ENCODE measurements around the gene SSX3.
"Not testable (repeated sequence)": the region's sequence is repeated elsewhere in the genome, so short reads cannot be mapped to it uniquely, and the experiment has no call there.

The SSX3 gene, protein sequence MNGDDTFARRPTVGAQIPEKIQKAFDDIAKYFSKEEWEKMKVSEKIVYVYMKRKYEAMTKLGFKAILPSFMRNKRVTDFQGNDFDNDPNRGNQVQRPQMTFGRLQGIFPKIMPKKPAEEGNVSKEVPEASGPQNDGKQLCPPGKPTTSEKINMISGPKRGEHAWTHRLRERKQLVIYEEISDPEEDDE

DNA sequence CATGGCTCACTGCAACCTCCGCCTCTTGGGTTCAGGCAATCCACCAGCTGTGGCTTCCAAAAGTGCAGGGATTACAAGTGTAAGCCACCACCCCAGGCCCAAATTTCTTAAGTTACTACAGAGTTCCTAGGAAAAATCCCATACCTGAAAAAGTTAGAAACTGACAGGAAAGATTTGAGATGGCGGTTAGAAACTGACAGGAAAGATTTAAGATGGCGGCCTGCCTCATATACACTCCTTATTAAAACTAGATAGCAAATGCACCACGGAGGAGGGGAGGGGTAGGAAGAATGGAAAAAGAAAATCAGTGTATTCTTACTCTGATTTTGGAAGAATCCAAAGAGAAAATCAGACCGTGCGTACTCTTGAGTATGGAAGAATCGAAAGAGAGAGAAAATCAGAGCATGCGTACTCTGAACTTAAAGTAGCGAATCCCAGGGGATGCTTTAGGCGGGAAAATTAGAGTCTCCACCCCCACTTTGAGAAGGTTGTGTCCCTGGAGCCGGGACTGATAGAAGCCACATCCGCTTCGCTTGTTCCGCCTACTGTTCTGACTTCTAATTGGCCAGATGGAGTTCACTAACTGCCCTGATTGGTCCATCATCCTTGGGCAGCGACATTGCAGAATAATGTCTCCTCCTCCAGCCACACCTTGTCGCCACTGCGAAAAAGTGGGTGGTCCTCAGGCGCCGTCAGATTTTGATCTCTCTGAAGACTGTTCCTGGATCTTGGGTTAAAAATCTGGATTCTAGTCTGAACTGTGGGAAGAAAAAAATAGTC, at the start of gene SSX3:
Gene SSX3, minus strand, starts transcription at position 389 of the 780 bp plus-strand sequence. CDS start 1,454 bp downstream, outside the sequence.
- in situ Hi-C loops (cut with MboI; ENCODE audit: low sequenced_read_pairs): not testable (repeated sequence)

DNA sequence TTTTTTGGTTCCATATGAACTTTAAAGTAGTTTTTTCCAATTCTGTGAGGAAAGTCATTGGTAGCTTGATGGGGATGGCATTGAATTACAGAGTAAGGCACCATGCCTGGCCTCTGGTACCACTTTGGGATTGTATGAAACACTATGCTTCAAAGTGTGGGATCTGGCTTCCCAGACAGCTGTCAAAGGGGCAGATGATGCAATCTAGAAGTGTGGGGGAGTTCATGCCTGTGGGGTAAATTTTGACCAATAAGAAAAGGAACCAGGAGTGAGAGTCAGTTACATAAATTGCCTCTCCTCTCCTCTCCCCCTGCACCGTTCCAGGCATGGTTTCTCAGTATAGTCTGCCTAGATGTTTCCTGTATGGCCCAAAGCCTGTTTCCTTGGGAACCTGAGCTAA, 41.3 kb upstream of the SSX3 start:
- in situ Hi-C loops (cut with MboI; ENCODE audit: low sequenced_read_pairs): not testable (repeated sequence)

DNA sequence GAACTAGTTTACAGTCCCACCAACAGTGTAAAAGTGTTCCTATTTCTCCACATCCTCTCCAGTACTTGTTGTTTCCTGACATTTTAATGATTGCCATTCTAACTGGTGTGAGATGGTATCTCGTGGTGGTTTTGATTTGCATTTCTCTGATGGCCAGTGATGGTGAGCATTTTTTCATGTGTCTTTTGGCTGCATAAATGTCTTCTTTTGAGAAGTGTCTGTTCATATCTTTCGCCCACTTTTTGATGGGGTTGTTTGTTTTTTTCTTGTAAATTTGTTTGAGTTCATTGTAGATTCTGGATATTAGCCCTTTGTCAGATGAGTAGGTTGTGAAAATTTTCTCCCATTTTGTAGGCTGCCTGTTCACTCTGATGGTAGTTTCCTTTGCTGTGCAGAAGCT, 40.4 kb upstream of the SSX3 start:
- in situ Hi-C loops (cut with MboI; ENCODE audit: low sequenced_read_pairs): not testable (repeated sequence)

DNA sequence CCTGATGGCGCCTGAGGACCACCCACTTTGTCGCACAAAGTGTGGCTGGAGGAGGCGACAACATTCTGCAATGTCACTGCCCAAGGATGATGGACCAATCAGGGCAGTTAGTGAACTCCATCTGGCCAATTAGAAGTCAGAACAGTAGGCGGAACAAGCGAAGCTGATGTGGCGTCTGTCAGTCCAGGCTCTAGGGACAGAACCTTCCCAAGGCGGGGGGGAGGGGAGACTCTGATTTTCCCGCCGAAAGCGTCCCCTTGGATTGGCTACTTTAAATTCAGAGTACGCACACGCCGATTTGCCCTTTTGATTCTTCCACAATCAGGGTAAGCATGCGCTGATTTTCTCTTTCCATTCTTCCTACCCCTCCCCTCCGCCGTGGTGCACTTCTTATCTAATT, 26.7 kb upstream of the SSX3 start, which contains the start of gene SSX4:
Gene SSX4, plus strand, starts transcription at position 301 of the 400 bp plus-strand sequence. CDS start 515 bp downstream, outside the sequence.
- in situ Hi-C loops (cut with MboI; ENCODE audit: low sequenced_read_pairs): not testable (repeated sequence)

DNA sequence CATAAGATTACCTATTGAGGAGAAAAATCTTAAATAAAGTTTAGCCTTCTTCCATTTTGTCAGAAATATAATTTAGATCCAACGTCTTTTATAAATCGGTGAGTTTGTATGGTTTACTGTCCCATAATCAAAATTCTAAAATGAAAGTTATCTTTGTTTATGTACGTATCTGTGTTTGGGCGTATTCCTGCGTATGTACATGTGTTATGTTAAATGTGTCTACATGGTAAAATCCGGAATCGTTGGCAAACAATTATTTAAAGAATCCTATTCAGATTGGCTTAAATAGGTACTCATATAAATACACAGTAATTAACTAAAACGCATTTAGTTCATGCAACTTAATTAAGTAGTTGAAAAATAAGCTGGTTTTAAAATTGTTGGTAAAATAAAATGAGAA, 13.9 kb upstream of the SSX3 start:
- in situ Hi-C loops (cut with MboI; ENCODE audit: low sequenced_read_pairs): not testable (repeated sequence)

DNA sequence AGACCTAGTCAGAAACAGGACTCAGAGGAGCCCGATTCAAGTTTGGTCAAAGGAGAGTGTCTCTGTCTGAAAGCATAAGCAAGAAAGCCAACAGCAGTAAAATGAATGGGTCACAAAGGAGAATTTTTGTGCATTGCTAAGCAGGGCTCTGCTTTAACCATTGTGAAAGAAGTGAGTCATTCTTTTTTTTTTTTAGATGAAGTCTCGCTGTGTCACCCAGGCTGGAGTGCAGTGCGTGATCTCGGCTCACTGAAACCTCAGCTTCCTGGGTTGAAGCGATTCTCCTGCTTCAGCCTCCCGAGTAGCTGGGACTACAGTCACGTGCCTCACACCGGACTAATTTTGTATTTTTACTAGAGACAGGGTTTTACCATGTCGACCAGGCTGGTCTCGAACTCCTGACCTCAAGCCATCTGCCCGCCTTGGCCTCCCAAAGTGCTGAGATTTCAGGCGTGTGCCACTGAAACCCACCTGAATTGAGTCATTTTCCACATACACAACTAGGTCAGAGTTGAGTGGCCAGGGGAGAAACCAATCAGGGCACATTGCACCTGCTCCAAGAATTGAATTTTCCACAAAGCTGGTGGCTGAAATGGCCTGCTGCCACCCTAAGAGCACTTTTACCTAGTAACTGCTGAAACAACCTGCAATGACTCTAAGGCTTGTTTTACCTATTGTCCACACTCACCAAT, 11.4 kb upstream of the SSX3 start:
- in situ Hi-C loops (cut with MboI; ENCODE audit: low sequenced_read_pairs): not testable (repeated sequence)

DNA sequence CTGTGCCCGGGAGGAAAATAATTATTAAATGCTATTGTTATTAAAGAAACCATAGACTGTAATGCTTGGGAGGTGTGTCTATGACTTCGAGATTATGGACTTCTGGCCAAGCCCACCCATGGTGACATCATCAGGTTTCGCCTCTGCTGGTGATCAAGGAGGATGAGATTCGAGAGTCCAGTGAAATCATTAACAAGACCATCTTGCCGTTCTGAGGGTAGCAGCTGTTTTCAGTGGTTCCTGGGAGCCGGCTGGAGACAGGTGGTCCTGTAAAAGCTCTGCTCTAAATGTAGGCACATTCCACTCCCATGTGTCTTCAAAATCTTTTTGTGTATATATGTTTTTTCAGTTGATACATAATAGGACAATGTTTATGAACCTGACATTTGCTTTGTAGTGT, 2.8 kb upstream of the SSX3 start:
- in situ Hi-C loops (cut with MboI; ENCODE audit: low sequenced_read_pairs): not testable (repeated sequence)

DNA sequence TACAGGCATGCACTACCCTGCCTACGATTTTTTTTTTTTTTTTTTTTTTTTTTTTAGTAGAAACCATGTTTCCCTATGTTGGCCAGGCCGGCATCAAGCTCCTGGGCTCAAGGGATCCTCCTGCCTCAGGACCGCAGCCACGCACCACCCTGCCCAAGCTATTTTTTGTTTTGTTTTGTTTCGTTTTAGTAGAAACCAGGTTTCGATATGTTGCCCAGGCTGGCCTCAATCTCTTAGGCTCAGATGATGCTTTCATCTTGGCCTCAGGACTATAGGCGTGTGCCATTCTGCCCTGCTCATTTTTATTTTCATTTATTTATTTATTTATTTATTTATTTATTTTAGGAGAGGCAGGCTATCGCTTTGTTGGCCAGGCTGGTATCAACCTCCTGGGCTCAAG, 1.2 kb upstream of the SSX3 start:
- in situ Hi-C loops (cut with MboI; ENCODE audit: low sequenced_read_pairs): no loop called here

DNA sequence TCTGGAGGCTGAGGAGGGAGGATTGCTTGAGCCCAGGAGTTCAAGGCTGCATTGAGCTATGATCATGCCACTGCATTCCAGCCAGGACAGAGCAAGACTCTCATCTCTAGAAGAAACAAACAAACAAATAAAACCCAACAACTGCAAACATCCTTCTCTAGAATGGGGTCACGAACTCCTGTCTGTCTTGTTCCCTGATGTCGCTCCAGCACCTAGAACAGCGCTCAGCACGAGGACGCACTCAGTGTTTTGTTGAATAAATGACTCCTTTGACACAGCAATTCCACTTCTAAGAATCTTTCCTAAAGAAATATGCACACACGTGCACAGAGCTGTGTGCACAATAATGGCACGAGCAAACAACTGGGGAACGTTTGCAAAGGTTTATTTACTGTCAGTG, 10.4 kb downstream of the SSX3 start:
- in situ Hi-C loops (cut with MboI; ENCODE audit: low sequenced_read_pairs): not testable (repeated sequence)

DNA sequence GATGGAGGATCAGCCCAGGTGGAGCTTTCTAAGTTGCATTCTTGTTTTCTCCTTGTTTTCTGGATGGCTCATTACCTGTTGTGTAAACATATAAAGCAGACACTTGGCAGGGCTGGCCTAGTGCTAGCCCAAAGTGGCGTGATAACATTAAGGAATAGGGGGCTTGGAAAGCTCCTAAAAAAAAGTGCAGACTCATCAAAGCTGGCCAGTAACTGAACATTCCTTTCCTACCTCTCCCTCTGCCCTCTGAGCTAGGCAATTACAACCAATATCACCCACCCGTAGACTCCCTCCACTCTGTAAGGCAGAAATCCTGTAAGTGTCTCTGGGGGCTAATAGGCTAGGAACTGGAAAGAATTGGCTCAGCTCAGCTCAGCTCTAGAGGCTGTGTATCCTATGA, 42.5 kb downstream of the SSX3 start:
- in situ Hi-C loops (cut with MboI; ENCODE audit: low sequenced_read_pairs): not testable (repeated sequence)

DNA sequence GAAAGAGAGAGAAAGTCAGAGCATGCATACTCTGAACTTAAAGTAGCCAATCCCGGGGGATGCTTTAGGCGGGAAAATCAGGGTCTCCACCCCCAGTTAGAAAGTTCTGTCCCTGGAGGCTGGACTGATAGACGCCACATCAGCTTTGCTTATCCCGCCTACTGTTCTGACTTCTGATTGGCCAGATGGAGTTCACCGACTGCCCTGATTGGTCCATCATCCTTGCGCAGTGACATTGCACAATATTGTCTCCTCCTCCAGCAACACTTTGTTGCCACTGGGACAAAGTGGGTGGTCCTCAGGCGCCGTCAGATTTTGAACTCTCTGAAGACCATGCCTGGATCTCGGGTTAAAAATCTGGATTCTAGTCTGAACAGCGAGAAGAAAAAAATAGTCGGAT, 50.3 kb downstream of the SSX3 start:
- in situ Hi-C loops (cut with MboI; ENCODE audit: low sequenced_read_pairs): no loop called here

Measured in HL-60/S4 treated with phorbol 12-myristate 13-acetate at 8.2 ng/mL for 4 days and 3 days (cell line).